CD14-positive monocyte (primary cell): Measurements from ENCODE around the gene CRYAB. TPM values are rescaled to one million over a fixed set of nuclear protein-coding genes. Genes with fewer than 3 reads are reported as not detected.
A peak's percentile ranks its signal among the peaks of the same experiment; 100 is the strongest.

Source experiments
- DNase-seq, 3 donors: peaks; one replicate each; pipeline ENCODE4 v3.0.0-alpha.2; 2011 to 2022
- H2AFZ ChIP-seq: 2 replicates; pipeline ENCODE4 v1.6.0; 2012; ENCODE audit warnings: mild to moderate bottlenecking, low read depth, low read length, inconsistent platforms; ENCODE audit not compliant: insufficient read depth, poor library complexity, severe bottlenecking
- H3K27ac ChIP-seq, 2 donors: 1 replicate in 1 of 2; 2 replicates in 1 of 2; pipeline ENCODE4 v1.5.1; 2012 to 2013; ENCODE audit warnings: low read length in 2 of 2, control low read depth in 1 of 2, inconsistent platforms in 1 of 2, low read depth in 1 of 2, mild to moderate bottlenecking in 1 of 2
- H3K27me3 ChIP-seq, 2 donors: one replicate each; pipeline versions ENCODE4 v1.6.0 to v1.6.1; 2011 to 2013; ENCODE audit warnings: low read length in 2 of 2; ENCODE audit not compliant: control insufficient read depth in 2 of 2, insufficient read depth in 2 of 2
- H3K36me3 ChIP-seq, 2 donors: replicated peaks in 1 of 2; 1 replicate in 1 of 2; 2 replicates in 1 of 2; pipeline versions ENCODE4 v1.5.1 to v1.6.1; 2012 to 2013; ENCODE audit warnings: low read length in 2 of 2, control low read depth in 1 of 2, inconsistent platforms in 1 of 2, mild to moderate bottlenecking in 1 of 2; ENCODE audit not compliant: insufficient read depth in 2 of 2, control insufficient read depth in 1 of 2
- H3K4me1 ChIP-seq, 2 donors: 1 replicate in 1 of 2; 2 replicates in 1 of 2; pipeline versions ENCODE4 v1.5.1 to v1.6.1; 2012 to 2013; ENCODE audit warnings: low read length in 2 of 2, control low read depth in 1 of 2, inconsistent platforms in 1 of 2, mild to moderate bottlenecking in 1 of 2, moderate library complexity in 1 of 2; ENCODE audit not compliant: insufficient read depth in 2 of 2, control insufficient read depth in 1 of 2
- H3K4me2 ChIP-seq: replicated peaks from 2 replicates; pipeline ENCODE3; 2012; ENCODE audit warnings: low read length, moderate library complexity, mild to moderate bottlenecking; ENCODE audit not compliant: poor library complexity, severe bottlenecking; ENCODE audit errors: extremely low read depth
- H3K4me3 ChIP-seq, 3 experiments: fragments of 200-600 bp in 1 of 3; sonication (generic) in 1 of 3; replicated peaks in 1 of 3; 1 replicate in 2 of 3; 2 replicates in 1 of 3; pipeline ENCODE4 v1.5.1; 2011 to 2013; ENCODE audit warnings: low read length in 3 of 3, mild to moderate bottlenecking in 3 of 3, control low read depth in 2 of 3, low read depth in 2 of 3, inconsistent platforms in 1 of 3, moderate library complexity in 1 of 3
- H3K79me2 ChIP-seq: 2 replicates; pipeline ENCODE4 v1.6.0; 2012; ENCODE audit warnings: mild to moderate bottlenecking, control low read depth, inconsistent platforms, low read length, moderate library complexity; ENCODE audit not compliant: insufficient read depth
- H3K9ac ChIP-seq: 2 replicates; pipeline ENCODE4 v1.6.0; 2017; ENCODE audit warnings: low read length, mild to moderate bottlenecking; ENCODE audit not compliant: insufficient read depth, poor library complexity, severe bottlenecking
- H3K9me3 ChIP-seq, 2 donors: replicated peaks in 1 of 2; 1 replicate in 1 of 2; 2 replicates in 1 of 2; pipeline versions ENCODE4 v1.5.1 to v1.6.1; 2012 to 2013; ENCODE audit warnings: low read length in 2 of 2, control low read depth in 1 of 2; ENCODE audit not compliant: control insufficient read depth in 1 of 2, insufficient read depth in 1 of 2
- H4K20me1 ChIP-seq: 2 replicates; pipeline ENCODE4 v1.6.0; 2012; ENCODE audit warnings: mild to moderate bottlenecking, low read length, control low read depth, moderate library complexity; ENCODE audit not compliant: insufficient read depth
- H3K27ac Mint-ChIP-seq, 7 donors: one replicate each; pipeline ENCODE4 v1.8.0; 2020; ENCODE audit warnings: mild to moderate bottlenecking in 7 of 7, mixed read lengths in 7 of 7, moderate library complexity in 6 of 7, inconsistent platforms in 2 of 7
- H3K27me3 Mint-ChIP-seq, 3 donors: one replicate each; pipeline ENCODE4 v1.8.0; 2021 to 2022; ENCODE audit warnings: low read depth in 3 of 3, mild to moderate bottlenecking in 3 of 3, mixed read lengths in 3 of 3, moderate library complexity in 3 of 3, inconsistent platforms in 1 of 3
- H3K36me3 Mint-ChIP-seq, 2 donors: one replicate each; pipeline ENCODE4 v1.8.0; 2020; ENCODE audit warnings: mixed read lengths in 2 of 2, inconsistent platforms in 1 of 2, mild to moderate bottlenecking in 1 of 2
- H3K4me1 Mint-ChIP-seq: one replicate; pipeline ENCODE4 v1.8.0; 2020; ENCODE audit warnings: mild to moderate bottlenecking, mixed read lengths
- H3K4me3 Mint-ChIP-seq, 2 donors: one replicate each; pipeline ENCODE4 v1.8.0; 2020; ENCODE audit warnings: mild to moderate bottlenecking in 2 of 2, mixed read lengths in 2 of 2, moderate library complexity in 1 of 2
- H3K9me3 Mint-ChIP-seq, 7 donors: one replicate each; pipeline ENCODE4 v1.8.0; 2020 to 2022; ENCODE audit warnings: mixed read lengths in 7 of 7, mild to moderate bottlenecking in 6 of 7, moderate library complexity in 6 of 7, inconsistent platforms in 2 of 7
- CTCF ChIP-seq: fragments of 200-600 bp; IDR thresholded peaks from one replicate; pipeline ENCODE4 v1.8.0; 2022; ENCODE audit warnings: antibody characterized with exemption, mild to moderate bottlenecking
- WGBS: methylation state at CpG from one replicate; pipeline ENCODE4 v1.1.5; 2013; ENCODE audit warnings: missing lambda C conversion rate; ENCODE audit not compliant: insufficient coverage; 5-methylcytosine and 5-hydroxymethylcytosine counted together
- intact Hi-C, 2 donors: fragments of 100-400 bp; cut with micrococcal nuclease; formaldehyde crosslinking; loops; one replicate each; pipeline versions ENCODE4 v1.15.0 to v1.15.1; 2023
- polyA plus RNA-seq, 3 donors: library from polyadenylated mRNA; depleted of rRNA in 1 of 3; unstranded in 2 of 3; stranded (reverse) in 1 of 3; fragments of 300-500 nt in 2 of 3; fragments of >200 nt in 1 of 3; fragmentation: Illumina TruSeq in 2 of 3; gene quantifications; 1 replicate in 2 of 3; 2 replicates in 1 of 3; pipeline ENCODE4 v1.2.3, GENCODE V29; 2012 to 2021

CRYAB gene
- polyA plus RNA-seq, 3 donors = not detected

- H3K4me1 Mint-ChIP-seq = peaks cover 39% of the 10 kb centered on the region
- no peak overlapping the region for H3K4me3 Mint-ChIP-seq
- Histone ChIP-seq H4K20me1 (no peaks in the 10 kb centered on the region), H3K4me3 (no peak overlapping the region), H3K4me1 (peaks cover 33 to 41% of the 10 kb centered on the region in 2 donors), H3K4me2 (no peak overlapping the region), H3K9ac (no peak overlapping the region), H3K9me3 (no peaks in the 10 kb centered on the region), H3K27me3 (no peaks in the 10 kb centered on the region), H3K79me2 (no peaks in the 10 kb centered on the region), H2AFZ (peak overlapping the region; percentile 32), H3K27ac (no peak overlapping the region), H3K36me3 (no peaks in the 10 kb centered on the region)
- H3K27me3 Mint-ChIP-seq = peaks cover 0 to 4% (median 2%) of the 10 kb centered on the region in 3 donors
- intact Hi-C loops = no loop called here
- no peaks in the 10 kb centered on the region for H3K36me3 Mint-ChIP-seq
- no peak for DNase-seq
- peaks cover 0 to 3% (median 0%) of the 10 kb centered on the region in 7 donors for H3K9me3 Mint-ChIP-seq
- 92% methylated on average over 2 of the region's 5 CpGs for WGBS
- H3K27ac Mint-ChIP-seq = peak overlapping the region in 2 of 7 donors; percentile 28 to 67
- TF ChIP-seq CTCF = no peak
Measured at GRCh38 chr11:111882202-111882601, 29.4 kb downstream of the CRYAB start.

- H3K27ac Mint-ChIP-seq = peak overlapping the region; percentile 99 to 100 (median 100)
- Histone ChIP-seq H3K27me3 (no peaks in the 10 kb centered on the region), H2AFZ (peak overlapping the region; percentile 89), H3K9me3 (no peaks in the 10 kb centered on the region), H3K4me1 (peaks cover 29 to 35% of the 10 kb centered on the region in 2 donors), H3K27ac (peak overlapping the region; percentile 96 to 100), H3K4me3 (peak overlapping the region; percentile 67 to 82 (median 71)), H3K79me2 (no peaks in the 10 kb centered on the region), H3K36me3 (peaks cover 4 to 12% of the 10 kb centered on the region in 2 donors), H4K20me1 (no peaks in the 10 kb centered on the region), H3K9ac (peak overlapping the region; percentile 87), H3K4me2 (peak overlapping the region; percentile 96)
- peaks cover 10 to 11% of the 10 kb centered on the region in 2 donors for H3K36me3 Mint-ChIP-seq
- WGBS = 48% methylated on average over 6 of the region's 6 CpGs
- H3K9me3 Mint-ChIP-seq = peaks cover 0 to 3% (median 0%) of the 10 kb centered on the region in 7 donors
- intact Hi-C loops = loop anchor here (2.0 to 10.0 kb wide), 3 partner anchors 47 to 195 kb away; partner anchors contain the start of genes NKAPD1 (in 2 of the 2) and PIH1D2 (in 2 of the 2)
- H3K27me3 Mint-ChIP-seq = peaks cover 0 to 4% (median 2%) of the 10 kb centered on the region in 3 donors
- H3K4me3 Mint-ChIP-seq = peak overlapping the region; percentile 88 to 95
- TF ChIP-seq CTCF = no peak
- H3K4me1 Mint-ChIP-seq = peaks cover 35% of the 10 kb centered on the region
- DNase-seq = no peak
Measured at GRCh38 chr11:111879637-111879960, 32.0 kb downstream of the CRYAB start.
